ENCODE measurements around the gene TYW1B.
"Not testable (repeated sequence)": the region's sequence is repeated elsewhere in the genome, so short reads cannot be mapped to it uniquely, and the experiment has no call there.

The TYW1B gene

DNA sequence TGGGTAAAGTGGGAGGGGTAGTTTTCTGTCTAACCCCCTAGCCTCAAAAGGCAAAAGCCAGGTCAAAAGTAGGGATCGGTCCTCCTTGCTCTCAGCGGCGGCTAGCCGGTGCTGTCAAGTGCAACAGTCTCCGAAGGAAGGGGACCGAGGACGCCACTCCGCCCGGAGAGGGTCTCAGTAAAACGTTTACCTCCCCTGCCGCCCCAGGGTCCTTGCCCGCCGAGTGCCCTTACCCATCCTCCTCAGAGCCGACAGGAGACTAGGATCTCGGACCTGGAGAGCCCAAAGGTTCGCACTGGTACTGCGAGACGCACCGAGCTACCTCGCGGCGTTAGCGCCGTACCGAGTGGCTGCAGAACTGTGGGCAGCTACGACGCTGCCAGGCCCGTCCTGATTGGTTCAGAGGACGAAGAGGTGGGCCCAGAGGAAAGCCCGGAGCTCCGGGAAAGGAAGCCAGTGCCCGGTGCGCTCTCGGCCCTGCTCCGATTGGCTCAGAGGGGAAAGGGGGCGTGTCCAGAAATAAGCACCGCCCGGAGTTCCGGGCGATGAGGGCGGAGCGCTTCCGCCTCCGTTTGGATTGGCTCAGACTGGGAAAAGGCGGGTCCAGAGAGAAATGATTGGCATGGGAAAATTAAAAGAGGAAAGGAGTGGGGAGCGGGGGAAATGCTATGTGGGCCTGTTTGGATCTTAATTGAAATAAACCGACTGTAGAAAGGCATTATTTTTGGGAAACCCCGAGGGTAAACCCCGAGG is at the start of gene TYW1B:
TYW1B (minus strand) TSS at position 362 of the 753 bp plus-strand sequence; CDS start at position 237, 125 bp downstream.
- peak; percentile 84 for DNase-seq

DNA sequence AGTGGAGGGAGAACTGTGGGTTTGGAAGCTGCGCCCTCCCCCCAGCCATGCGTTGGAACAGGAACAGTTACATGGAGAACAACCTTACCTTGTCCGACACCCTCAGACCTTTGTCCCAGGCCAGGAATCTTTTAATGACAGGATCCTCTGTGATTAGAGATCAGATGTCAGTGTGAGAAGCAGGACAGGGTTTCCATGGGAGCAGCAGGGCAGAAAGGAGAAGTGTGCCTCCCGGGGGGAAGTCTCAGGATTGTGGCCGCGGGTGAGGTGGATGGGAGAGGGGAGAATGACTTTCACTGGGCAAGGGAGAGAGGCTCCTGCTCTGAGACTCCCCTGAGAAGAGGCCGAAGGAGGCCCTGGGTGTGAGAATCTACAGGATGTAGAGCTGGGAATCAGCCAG is 39.6 kb upstream of the TYW1B start:
- not testable (repeated sequence) for DNase-seq

GRCh38 chr7:72858846-72859400 is 30.9 kb upstream of the TYW1B start:
- not testable (repeated sequence) for DNase-seq

GRCh38 chr7:72857925-72858324 is 29.9 kb upstream of the TYW1B start:
- DNase-seq: not testable (repeated sequence)

DNA sequence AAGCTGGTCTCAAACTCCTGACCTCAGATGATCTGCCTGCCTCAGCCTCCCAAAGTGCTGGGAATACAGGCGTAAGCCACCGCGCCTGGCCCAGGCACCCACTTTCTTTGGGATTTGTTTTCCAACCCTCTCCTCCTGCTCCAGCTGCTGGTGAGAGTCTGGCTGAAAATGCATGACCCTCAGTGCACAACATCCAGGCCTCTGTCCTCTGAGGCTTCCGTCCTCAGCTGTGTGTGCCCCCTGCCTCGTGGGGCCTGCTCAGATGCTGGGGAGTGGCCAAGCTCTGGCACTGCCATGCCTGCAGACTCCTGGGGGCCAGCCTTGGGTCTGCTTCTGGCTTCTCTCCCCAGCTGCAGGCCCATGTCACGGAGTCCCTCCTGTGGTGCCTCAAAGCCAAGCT is 27.3 kb upstream of the TYW1B start:
- DNase-seq: not testable (repeated sequence)

GRCh38 chr7:72852937-72853336 is 24.9 kb upstream of the TYW1B start:
- DNase-seq: not testable (repeated sequence)

DNA sequence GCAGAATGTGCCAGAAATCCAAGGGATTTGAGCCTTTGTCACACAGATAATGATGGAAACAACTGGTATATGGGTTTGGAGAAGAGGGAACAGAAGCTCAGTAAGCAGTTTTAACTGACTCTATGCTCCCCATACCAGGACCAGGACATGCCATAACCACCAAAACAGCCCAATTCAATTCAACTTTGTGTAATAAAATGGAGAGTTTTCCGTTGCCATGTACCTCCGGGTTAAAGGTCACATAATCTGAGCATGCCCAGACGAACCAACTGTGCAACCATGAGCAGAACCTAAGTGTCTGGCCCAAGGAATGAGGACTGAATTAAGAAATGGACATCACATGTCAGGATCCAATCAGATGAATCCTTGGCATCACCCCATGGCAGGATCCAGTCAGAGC is 22.7 kb upstream of the TYW1B start:
- not testable (repeated sequence) for DNase-seq

DNA sequence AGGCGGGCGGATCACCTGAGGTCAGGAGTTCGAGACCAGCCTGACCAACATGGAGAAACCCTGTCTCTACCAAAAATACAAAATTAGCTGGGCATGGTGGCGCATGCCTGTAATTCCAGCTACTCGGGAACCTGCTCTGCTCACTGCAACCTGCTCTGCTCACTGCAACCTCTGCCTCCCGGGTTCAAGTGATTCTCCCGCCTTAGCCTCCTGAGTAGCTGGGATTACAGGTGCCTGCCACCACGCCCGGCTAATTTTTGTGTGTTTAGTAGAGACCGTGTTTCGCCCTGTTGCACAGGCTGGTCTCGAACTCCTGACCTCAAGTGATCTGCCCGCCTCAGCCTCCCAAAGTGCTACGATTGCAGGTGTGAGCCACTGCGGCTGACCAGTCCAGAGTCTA is 16.1 kb upstream of the TYW1B start:
- DNase-seq: not testable (repeated sequence)

DNA sequence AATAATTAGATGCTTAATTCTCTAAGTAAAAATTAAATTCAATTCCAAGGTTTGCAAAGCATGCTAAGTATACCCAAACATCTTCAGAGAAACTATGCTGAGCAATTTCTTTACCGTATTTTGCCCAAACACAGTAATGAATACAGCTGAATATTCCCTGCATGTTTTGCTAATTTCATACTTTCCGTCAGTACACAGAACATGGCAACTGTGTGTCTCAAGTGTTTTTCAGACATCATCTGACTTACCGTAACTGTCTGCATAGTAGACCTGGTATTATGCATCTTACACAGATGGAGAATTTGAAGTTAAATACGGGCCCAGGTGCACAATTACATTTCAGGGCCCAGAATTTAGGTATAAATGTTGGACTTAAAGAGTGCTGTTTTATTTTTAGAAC is 15.2 kb upstream of the TYW1B start:
- not testable (repeated sequence) for DNase-seq

- not testable (repeated sequence) for DNase-seq
Measured at GRCh38 chr7:72840966-72841511, 13.0 kb upstream of the TYW1B start.

DNA sequence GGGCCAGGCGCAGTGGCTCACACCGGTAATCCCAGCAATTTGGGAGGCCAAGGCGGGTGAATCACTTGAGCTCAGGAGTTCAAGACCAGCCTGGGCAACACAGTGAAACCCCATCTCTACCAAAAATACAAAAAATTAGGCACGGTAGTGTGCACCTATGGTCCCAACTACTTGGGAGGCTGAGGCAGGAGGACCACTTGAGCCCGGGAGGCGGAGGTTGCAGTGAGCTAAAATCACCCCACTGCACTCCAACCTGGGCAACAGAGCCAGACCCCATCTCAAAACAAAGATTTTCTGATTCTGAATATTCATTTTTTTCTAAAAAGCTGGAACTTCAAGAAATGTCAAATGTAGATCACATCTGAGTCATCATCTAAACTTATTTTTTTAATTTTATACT is 10.3 kb upstream of the TYW1B start:
- not testable (repeated sequence) for DNase-seq

DNA sequence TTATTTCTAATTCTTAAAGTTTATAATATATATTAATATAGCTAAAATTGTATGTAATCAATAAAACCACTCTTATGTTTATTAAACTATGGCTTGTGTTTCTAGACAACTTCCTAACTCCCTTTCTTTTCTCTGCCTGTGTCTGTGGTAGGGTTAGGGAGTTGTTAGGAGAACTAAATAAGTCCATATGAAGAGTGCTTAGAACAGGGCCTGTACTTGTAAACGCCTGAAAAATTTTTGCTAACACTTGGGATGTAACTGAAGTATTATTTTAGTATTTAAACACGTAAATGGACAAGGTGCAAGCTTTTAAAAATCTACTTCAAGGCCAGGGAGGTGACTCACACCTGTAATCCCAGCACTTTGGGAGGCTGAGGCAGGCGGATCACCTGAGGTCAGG is 9.3 kb upstream of the TYW1B start:
- not testable (repeated sequence) for DNase-seq

- not testable (repeated sequence) for DNase-seq
Measured at GRCh38 chr7:72830567-72830966, 2.6 kb upstream of the TYW1B start.

- DNase-seq: peak; percentile 6
Measured at GRCh38 chr7:72829687-72830354, 1.8 kb upstream of the TYW1B start.

DNA sequence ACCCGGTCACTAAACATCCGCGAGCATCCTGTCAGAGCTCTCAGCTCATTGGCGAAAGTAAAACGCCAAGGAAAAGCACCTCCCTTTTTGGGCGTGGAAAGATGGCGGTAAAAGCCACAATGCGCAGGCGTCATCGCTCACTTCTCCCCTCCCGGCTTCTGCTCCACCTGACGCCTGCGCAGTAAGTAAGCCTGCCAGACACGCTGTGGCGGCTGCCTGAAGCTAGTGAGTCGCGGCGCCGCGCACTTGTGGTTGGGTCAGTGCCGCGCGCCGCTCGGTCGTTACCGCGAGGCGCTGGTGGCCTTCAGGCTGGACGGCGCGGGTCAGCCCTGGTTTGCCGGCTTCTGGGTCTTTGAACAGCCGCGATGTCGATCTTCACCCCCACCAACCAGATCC is 1.3 kb upstream of the TYW1B start:
- peak; percentile 92 for DNase-seq

- DNase-seq: not testable (repeated sequence)
Measured at GRCh38 chr7:72823765-72824732, 4.0 kb downstream of the TYW1B start.

DNA sequence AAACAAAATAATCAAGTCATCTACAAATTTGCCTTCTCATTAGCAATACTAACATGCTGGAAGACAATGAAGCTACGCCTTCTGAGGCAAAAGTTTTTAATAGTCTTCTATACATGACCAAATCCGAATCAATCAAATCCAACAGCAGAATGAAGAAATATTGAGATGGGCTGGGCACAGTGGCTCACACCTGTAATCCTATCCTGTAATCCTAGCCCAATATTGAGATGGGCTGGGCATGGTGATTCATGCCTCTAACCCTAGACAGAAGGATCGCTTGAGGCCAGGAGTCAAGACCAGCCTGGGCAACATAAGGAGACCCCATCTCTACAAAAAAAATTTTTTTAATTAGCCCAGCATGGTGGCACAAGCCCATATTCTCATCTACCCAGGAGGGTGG is 5.5 kb downstream of the TYW1B start:
- DNase-seq: not testable (repeated sequence)

GRCh38 chr7:72818663-72819361 is 9.2 kb downstream of the TYW1B start:
- DNase-seq: not testable (repeated sequence)

GRCh38 chr7:72817661-72818060 is 10.3 kb downstream of the TYW1B start:
- not testable (repeated sequence) for DNase-seq

DNA sequence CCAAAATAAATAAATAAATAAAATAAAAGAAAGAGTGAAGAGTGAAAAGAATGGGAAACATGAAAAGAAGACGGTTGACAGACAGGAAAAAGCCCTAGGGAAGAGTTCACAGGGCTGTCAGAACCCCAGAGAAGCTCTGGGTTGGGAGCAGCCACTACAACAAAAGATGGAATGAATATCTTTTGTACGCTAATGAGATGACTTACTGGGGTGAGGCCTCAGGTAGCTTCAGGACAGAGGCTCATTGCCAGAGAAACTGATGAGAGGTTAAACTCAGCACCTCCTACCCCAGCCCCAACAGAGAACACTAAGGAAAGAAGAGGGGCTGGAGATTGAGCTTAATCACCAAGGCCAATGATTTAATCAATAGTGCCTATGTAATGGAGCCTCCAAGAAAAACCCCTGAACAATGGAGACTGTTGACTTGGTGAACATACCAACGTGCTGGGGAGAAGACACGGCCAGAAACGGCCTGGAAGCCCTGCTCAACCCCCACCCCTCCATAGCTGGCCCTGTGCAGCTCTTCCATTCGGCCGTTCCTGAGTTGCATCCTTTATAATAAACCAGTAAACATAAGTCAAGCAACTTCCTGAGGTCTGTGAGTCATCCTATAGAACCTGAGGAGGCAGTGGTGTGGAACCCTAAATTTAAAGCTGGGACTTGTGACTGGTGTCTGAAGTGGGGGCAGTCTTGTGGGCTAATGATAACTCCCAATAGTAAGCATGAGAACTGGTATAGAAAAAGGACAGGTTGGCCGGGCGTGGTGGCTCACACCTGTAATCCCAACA is 11.4 kb downstream of the TYW1B start:
- not testable (repeated sequence) for DNase-seq

- DNase-seq: not testable (repeated sequence)
Measured at GRCh38 chr7:72810437-72810836, 17.6 kb downstream of the TYW1B start.

Measured in NCI-H524 treated with DMSO at 0.1 percent for 48 hours (cell line).